ES-I3 (cell line): ENCODE data around the gene SDHAF2.
"Not testable (repeated sequence)": the region's sequence is repeated elsewhere in the genome, so short reads cannot be mapped to it uniquely, and the experiment has no call there.

Experiments used
- H3K36me3 ChIP-seq: 2 replicates; pipeline ENCODE4 v1.6.1; 2013; ENCODE audit warnings: mild to moderate bottlenecking, low read length, control low read depth, moderate library complexity; ENCODE audit not compliant: insufficient read depth
- H3K4me1 ChIP-seq: 2 replicates; pipeline ENCODE4 v1.6.1; 2013; ENCODE audit warnings: mild to moderate bottlenecking, control low read depth, low read length; ENCODE audit not compliant: insufficient read depth
- H3K9ac ChIP-seq: 2 replicates; pipeline ENCODE4 v1.6.1; 2013; ENCODE audit warnings: low read depth, mild to moderate bottlenecking, low read length, moderate library complexity
- H3K9me3 ChIP-seq: 2 replicates; pipeline ENCODE4 v1.6.1; 2013; ENCODE audit warnings: mild to moderate bottlenecking, low read length, moderate library complexity; ENCODE audit not compliant: control insufficient read depth, insufficient read depth

Gene SDHAF2

DNA sequence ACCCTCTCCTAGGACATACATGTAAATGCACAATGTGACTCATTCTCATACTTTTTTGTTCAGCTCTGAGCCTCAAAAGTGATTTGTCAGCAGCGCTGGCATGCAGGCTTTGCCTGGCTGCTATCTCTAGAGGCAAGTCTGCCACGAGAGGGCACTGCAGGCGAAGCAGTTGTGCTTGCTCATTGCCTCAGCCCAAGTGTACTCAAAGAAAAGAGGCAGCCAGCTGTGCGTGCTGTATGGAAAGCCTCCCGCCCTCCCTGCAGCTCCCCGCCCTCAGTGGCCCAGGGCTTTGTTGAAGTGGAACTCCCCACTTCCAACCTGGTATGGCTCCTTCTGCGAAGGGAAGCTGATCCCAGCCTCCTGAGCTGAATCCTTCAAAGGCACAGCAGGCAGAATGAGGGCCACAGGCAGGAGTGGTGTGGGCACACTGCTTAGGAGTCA is 16.3 kb downstream of the SDHAF2 start:
- peaks cover 4% of the 10 kb centered on the region; the same call in 1 of the 2 replicates for H3K4me1 ChIP-seq
- H3K9ac ChIP-seq, result no peak overlapping the region
- peaks cover 23% of the 10 kb centered on the region; the same call in 1 of the 2 replicates for H3K36me3 ChIP-seq
- no peaks in the 10 kb centered on the region for H3K9me3 ChIP-seq

DNA sequence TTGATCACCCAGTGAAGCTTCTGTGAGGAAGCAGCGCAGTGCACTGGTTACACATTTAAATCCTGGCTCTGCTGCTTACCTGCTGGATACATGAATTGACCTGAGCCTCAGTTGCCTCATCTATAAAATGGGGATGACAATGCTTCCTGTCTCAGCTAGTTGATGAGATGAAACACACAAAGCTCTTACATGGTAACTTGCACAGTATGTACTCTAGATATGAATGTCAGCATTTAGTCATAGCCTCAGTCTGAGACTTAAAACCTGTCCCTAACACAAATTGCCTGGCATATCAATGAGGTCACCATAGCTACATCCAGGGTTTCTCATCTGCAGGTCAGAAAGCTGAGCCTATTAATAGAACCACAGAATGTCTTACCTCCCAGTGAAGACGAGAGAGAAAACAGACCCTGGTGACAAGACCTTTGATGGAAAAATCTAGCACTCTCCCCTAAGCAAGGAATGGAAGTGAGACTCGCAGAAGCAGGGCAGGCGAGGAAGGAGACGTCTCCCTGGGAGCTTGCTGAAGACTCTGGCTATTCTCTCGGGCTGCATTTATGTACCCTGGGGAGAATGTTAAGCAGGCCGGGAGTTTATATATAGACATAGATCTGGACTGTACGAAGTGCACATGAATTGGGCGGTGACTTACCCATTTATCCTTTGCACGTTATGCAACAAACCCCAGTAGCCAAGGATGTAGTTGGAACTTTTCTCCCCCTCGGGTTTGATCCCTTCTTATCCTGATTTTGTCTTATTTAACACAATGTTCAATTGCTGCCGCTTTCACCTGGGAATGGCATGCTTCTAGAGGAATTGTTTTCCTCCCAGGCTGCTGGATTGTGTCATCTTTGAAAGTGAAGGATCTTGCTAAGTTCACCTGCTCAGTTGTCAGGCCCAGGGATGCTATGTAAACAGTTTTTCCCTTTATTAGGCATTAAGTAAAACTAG is 18.0 kb downstream of the SDHAF2 start:
- Histone ChIP-seq H3K4me1 (peaks cover 4% of the 10 kb centered on the region; the same call in 1 of the 2 replicates), H3K9ac (no peak overlapping the region), H3K9me3 (no peaks in the 10 kb centered on the region), H3K36me3 (peaks cover 23% of the 10 kb centered on the region; the same call in 1 of the 2 replicates)

DNA sequence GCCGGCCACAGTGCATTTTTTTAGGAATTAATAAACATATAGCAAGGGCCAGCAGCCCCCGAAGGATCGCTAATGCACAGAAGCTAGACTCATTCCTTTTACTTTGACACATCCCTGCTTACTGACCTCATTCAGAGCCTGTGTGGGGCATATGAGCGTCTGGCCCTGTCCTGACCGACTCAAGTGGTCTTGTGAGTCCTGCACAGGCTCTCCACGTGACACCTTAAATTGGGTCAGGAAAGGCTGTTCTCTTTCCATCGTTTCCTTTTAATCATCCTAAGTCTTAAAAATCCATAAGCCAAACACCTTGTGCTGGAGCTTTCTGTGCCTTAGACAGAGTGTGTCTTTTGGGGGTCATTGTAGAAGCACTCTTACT is 18.6 kb downstream of the SDHAF2 start:
- H3K36me3 ChIP-seq, result peaks cover 23% of the 10 kb centered on the region; the same call in 1 of the 2 replicates
- peaks cover 4% of the 10 kb centered on the region; the same call in 1 of the 2 replicates for H3K4me1 ChIP-seq
- no peaks in the 10 kb centered on the region for H3K9me3 ChIP-seq

GRCh38 chr11:61452825-61453224 is 22.9 kb downstream of the SDHAF2 start:
- peaks cover 12% of the 10 kb centered on the region; the same call in 1 of the 2 replicates for H3K36me3 ChIP-seq
- no peak overlapping the region for H3K9ac ChIP-seq
- H3K4me1 ChIP-seq, result no peaks in the 10 kb centered on the region
- H3K9me3 ChIP-seq, result no peaks in the 10 kb centered on the region

More for the DNA sequence above, 18.6 kb downstream of the SDHAF2 start:
- H3K9ac ChIP-seq, result no peak overlapping the region

GRCh38 chr11:61453695-61454094 is 23.8 kb downstream of the SDHAF2 start:
- Histone ChIP-seq H3K9me3 (no peaks in the 10 kb centered on the region), H3K36me3 (peaks cover 5% of the 10 kb centered on the region; the same call in 1 of the 2 replicates), H3K4me1 (no peaks in the 10 kb centered on the region), H3K9ac (no peak overlapping the region)

GRCh38 chr11:61454520-61454919 is 24.6 kb downstream of the SDHAF2 start:
- H3K9me3 ChIP-seq, result no peaks in the 10 kb centered on the region
- H3K36me3 ChIP-seq, result peaks cover 3% of the 10 kb centered on the region; the same call in 1 of the 2 replicates
- no peak overlapping the region for H3K9ac ChIP-seq
- H3K4me1 ChIP-seq, result no peaks in the 10 kb centered on the region

DNA sequence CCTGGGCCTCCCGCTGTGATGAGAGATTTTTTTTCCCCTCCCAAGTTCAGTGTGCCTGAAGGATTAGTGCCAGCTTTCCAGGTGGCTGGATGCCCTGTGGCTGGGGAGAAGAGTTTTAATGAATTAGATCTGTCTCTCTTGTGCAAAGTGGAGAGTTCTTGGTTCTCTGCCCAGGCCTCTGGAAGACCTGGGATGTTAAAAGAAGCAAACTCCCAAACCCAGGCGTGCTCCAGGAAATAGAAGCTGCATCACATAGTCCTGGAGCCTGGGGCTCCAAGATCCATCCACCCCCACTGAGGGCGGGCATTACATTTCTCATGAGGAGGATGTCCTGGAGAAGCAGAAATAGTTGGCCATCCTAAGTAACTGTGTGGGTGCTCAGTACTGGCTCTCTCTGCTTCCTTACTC is 30.6 kb downstream of the SDHAF2 start:
- H3K9ac ChIP-seq, result no peak overlapping the region
- H3K36me3 ChIP-seq, result no peaks in the 10 kb centered on the region
- no peaks in the 10 kb centered on the region for H3K9me3 ChIP-seq
- H3K4me1 ChIP-seq, result no peaks in the 10 kb centered on the region

DNA sequence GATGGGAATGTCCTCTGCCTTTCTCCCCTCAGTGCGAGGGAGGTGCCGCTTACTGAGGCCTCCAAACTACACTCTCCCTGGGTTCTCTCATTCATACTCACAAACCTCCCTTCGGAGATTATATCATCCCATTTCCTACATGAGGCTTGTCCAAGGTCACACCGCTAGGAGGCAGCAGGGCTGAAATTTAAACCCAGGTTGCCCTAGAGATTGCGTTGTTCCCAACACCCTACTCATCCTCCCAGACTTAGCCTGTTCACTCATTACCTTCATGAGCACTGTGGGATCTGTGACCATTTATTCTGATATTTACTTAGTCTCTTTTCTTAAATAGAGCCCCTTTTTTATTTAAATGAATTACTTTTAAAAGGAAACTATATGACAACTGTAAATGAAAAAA is 31.1 kb downstream of the SDHAF2 start:
- Histone ChIP-seq H3K9ac (no peak overlapping the region), H3K9me3 (no peaks in the 10 kb centered on the region), H3K4me1 (no peaks in the 10 kb centered on the region), H3K36me3 (no peaks in the 10 kb centered on the region)

DNA sequence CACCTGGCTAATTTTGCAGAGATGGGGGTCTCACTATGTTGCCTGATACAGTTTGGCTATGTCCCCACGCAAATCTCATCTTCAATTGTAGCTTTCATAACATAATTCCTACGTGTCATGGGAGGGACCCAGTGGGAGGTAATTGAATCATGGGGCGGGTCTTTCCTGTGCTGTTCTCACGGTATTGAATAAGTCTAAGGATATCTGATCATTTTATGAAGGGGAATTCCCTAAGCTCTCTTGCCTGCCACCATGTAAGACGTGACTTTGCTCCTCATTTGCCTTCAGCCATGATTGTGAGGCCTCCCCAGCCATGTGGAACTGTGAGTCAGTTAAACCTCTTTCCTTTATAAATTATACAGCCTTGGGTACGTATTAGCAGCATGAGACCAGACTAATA is 37.7 kb downstream of the SDHAF2 start:
- not testable (repeated sequence) for H3K4me1 ChIP-seq, H3K9me3 ChIP-seq, H3K36me3 ChIP-seq, H3K9ac ChIP-seq

- Histone ChIP-seq H3K36me3 (no peaks in the 10 kb centered on the region), H3K9ac (no peak overlapping the region), H3K9me3 (no peaks in the 10 kb centered on the region), H3K4me1 (no peaks in the 10 kb centered on the region)
Measured at GRCh38 chr11:61468002-61468401, 38.1 kb downstream of the SDHAF2 start.

GRCh38 chr11:61472282-61472681 is 42.4 kb downstream of the SDHAF2 start:
- no peaks in the 10 kb centered on the region for H3K4me1 ChIP-seq
- no peak overlapping the region for H3K9ac ChIP-seq
- H3K9me3 ChIP-seq, result no peaks in the 10 kb centered on the region
- no peaks in the 10 kb centered on the region; the same call in 1 of the 2 replicates for H3K36me3 ChIP-seq

GRCh38 chr11:61472868-61473267 is 42.9 kb downstream of the SDHAF2 start:
- Histone ChIP-seq H3K4me1 (0 out of 2 replicates have a peak, but pooled peaks cover under 1% of the 10 kb centered on the region), H3K36me3 (no peaks in the 10 kb centered on the region; the same call in 1 of the 2 replicates), H3K9ac (no peak overlapping the region), H3K9me3 (no peaks in the 10 kb centered on the region)

GRCh38 chr11:61473370-61474012 is 43.6 kb downstream of the SDHAF2 start:
- Histone ChIP-seq H3K36me3 (no peaks in the 10 kb centered on the region; the same call in 1 of the 2 replicates), H3K9ac (no peak overlapping the region), H3K9me3 (no peaks in the 10 kb centered on the region), H3K4me1 (peaks cover 4% of the 10 kb centered on the region; the same call in 1 of the 2 replicates)

- H3K4me1 ChIP-seq, result peaks cover 4% of the 10 kb centered on the region; the same call in 1 of the 2 replicates
- no peaks in the 10 kb centered on the region for H3K9me3 ChIP-seq
- no peaks in the 10 kb centered on the region; the same call in 1 of the 2 replicates for H3K36me3 ChIP-seq
- H3K9ac ChIP-seq, result no peak overlapping the region
Measured at GRCh38 chr11:61474013-61474643, 44.2 kb downstream of the SDHAF2 start.
